NCI-H1048 (cell line): ENCODE results near the gene GNAT1.

Experiments used
- DNase-seq: peaks from one replicate; lab custom pipeline; 2025; lab: John Stamatoyannopoulos, UW

Gene GNAT1

DNA sequence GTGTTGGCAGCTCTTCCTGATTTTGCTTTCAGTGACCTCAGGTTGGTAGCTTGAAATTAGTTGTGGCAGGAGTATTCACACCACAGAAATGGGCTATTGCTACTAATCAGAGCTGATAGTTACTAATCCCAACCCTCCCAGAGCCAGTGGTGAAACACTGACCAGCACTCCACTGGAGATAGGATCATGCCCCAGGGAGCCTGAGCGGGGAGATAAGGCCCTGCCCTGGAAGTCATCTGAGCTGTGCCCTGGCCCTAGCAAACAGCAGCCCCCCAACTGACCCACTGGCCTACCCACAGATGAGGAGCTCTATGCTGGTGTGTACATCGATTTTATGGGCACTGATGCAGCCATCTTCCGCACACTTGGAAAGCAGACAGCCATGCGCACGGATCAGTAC is 9.4 kb upstream of the GNAT1 start:
- no peak for DNase-seq

DNA sequence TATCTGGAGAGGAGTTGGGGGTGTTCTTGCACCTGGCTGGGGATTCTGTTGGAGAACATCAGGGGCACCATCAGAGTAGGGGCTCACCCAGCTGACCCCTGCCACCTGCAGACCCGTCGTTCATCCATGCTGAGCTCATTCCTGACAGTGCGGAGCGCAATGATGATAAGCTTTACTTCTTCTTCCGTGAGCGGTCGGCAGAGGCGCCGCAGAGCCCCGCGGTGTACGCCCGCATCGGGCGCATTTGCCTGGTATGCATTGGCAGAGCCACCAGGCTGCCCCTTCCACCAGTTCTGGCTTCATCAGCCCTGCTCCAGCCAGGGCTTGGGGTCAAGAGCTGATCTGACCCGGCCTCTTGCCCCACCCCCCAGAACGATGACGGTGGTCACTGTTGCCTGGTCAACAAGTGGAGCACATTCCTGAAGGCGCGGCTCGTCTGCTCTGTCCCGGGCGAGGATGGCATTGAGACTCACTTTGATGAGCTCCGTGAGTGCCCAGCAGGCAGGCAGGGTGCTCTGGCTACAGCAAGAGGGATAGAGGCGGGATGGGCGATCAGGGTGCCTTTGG is 8.8 kb upstream of the GNAT1 start:
- DNase-seq: no peak

GRCh38 chr3:50183755-50184154 is 7.7 kb upstream of the GNAT1 start:
- DNase-seq: no peak

DNA sequence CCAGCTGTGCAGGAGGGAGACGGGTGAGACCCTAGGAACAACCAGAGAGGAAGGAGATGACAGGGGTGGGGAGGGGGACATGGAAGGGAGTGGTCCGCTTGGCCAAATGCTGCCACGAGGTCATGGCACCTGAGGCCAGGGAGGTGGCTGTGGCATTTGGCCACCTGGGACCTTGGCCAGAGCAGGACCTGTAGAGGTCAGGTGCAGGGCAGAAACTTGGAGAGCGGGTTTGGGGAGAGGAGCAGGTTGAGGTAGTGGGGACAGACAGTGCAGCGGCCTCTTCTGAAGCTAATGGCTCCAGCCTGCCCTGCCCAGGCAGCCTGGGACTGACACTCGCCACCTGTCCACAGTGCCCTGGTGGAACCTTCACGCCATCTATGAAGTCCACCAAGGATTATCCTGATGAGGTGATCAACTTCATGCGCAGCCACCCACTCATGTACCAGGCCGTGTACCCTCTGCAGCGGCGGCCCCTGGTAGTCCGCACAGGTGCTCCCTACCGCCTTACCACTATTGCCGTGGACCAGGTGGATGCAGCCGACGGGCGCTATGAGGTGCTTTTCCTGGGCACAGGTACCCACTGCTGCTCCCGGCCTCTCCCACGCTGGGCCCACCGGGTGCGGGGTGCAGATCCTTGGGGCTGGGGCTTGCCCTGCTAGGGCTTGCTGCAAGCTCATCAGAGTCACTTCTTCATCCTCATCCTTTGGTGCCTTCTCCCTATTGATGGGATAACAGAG is 7.0 kb upstream of the GNAT1 start:
- DNase-seq: no peak

DNA sequence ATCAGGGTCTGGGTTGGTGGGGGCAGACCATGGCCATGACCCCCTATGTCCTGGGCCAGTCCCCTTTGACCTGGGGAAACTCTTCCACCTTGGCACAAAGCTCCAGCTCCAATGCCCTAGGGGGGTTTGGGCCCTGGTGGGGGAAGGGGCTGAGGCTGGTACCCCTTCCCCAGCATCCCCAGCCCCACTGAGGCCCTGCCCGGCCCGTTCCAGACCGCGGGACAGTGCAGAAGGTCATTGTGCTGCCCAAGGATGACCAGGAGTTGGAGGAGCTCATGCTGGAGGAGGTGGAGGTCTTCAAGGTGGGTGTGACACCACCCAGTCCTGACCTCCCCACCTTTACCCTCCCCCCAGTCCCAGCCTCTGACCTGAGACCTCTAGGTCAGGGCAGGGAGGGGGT is 6.2 kb upstream of the GNAT1 start:
- DNase-seq: no peak

DNA sequence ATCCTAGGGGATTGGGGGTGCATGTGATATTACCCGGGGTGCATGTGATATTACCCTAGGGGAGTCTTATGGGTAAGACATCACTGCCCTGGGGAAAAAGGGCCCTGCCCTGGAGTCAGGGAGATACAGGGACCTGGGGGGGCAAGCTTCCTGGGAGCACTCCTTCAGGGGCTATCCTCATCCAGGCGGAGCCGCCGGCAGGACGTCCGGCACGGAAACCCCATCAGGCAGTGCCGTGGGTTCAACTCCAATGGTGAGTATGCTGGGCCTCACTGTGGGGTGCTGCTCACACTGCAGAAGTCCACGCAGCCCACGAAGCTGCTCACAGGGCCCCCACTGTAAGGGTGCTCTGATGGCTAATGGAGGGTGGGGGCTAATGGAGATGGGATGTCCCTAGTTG is 5.3 kb upstream of the GNAT1 start:
- no peak for DNase-seq

GRCh38 chr3:50187750-50188149 is 3.7 kb upstream of the GNAT1 start:
- no peak for DNase-seq

DNA sequence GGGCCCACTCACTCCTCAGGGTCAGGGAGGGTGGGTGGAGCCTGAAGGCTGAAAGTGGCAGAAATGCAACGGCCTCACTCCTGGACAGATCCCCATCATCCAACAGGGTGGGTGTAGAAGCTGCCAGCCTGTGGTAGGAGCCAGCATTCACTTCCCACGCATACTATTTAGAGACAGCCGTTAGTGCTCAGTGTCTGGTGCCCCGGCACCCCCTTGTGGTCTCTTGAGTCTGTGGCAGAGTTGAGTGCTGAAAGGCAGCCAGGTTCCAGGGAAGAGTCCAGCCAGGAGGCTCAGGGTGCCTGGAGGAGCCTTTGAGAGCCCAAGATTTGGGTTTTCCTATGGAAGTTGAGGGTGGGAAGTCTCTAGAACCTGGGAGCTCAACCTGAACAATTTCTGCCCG is 2.1 kb upstream of the GNAT1 start:
- DNase-seq: no peak

GRCh38 chr3:50189989-50190388 is 1.4 kb upstream of the GNAT1 start:
- DNase-seq: no peak

DNA sequence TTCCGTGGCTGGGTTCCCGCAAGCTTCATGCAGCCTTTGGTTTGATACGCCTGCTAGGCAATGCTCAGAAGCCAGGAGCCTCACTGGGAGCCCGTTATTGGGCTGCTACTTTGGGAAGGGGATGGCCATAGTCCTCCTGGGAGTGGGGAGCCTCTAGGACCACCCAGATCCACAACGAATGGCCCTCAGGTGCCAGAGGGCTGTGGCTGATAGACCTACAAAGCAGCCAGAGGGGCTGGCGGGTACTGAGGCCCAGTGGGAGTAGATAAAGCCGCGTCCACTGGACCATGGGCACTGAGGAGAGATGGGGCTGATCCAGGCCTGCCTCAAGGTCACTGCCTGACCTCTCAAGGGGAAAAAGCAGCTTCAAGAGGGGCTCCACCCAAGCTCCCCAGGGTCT is 714 bp downstream of the GNAT1 start:
- no peak for DNase-seq

DNA sequence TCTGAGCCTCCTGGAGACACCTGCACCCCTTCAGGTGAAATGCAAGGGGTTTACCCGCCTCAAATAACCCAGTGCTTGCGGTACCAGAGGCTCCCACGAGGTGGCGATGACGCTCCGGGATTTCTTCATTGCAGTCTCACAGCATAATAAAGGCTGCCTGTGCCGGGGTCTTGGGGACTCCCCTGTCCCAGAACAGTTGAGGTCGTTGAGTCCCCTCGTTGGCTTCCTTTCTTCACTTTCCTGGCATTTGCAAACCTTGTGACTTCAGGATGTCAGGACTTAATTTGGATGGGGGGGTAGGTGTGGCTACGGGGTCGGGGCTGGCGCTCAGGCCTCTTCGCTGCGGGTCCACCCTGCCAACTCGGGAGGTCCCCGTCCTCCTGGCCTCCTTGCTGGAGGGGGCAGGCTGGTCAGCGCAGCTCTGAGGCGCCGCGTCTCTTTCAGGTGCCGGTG is 1.3 kb downstream of the GNAT1 start:
- DNase-seq: no peak

DNA sequence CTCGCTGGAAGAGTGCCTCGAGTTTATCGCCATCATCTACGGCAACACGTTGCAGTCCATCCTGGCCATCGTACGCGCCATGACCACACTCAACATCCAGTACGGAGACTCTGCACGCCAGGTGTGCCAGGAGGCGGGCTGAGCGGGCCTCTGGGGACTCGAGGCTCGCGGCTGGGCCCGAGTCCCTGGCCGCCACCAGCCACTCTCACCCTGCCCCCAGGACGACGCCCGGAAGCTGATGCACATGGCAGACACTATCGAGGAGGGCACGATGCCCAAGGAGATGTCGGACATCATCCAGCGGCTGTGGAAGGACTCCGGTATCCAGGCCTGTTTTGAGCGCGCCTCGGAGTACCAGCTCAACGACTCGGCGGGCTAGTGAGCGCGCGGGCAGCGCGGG is 1.9 kb downstream of the GNAT1 start:
- DNase-seq: no peak

DNA sequence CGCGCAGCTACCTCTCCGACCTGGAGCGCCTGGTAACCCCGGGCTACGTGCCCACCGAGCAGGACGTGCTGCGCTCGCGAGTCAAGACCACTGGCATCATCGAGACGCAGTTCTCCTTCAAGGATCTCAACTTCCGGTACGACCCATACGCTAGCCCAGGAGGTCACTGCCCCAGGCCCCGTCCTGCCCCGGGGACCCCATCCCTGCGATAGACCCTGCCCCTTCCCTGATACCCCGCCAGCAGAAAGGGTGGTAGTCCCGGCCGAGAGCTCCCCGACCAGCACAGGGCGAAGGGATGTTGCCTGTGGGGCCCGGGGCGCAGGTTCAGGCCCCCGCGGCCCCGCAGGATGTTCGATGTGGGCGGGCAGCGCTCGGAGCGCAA is 2.3 kb downstream of the GNAT1 start:
- DNase-seq: no peak

- DNase-seq: no peak
Observed at GRCh38 chr3:50194128-50194902, 2.9 kb downstream of the GNAT1 start.

DNA sequence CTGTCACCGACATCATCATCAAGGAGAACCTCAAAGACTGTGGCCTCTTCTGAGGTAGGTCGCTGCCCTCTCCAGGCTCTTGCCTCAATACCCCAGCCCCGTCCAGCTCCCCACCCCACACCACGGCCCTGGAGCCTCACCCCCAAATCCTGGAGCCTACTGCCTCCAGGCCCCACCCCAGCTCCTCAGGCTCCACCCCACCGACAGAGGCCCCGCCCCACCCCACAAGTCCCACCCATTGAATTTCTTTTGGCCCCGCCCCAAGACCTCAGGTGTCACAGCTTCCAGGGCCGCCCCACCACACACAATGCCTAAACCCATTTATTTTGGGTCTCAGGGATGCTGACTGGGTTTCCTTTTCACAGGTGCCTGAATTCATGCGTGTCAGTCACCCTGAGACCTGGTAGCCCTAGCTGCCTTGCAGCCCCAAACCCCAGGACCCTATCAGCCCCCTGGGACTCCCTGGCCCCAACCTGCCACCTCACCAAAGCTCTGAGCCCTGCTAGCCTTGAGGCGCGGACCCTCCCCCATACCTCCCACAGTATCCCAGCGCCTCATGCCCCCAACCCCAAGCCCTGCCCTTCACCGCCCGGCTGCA is 3.6 kb downstream of the GNAT1 start:
- no peak for DNase-seq

DNA sequence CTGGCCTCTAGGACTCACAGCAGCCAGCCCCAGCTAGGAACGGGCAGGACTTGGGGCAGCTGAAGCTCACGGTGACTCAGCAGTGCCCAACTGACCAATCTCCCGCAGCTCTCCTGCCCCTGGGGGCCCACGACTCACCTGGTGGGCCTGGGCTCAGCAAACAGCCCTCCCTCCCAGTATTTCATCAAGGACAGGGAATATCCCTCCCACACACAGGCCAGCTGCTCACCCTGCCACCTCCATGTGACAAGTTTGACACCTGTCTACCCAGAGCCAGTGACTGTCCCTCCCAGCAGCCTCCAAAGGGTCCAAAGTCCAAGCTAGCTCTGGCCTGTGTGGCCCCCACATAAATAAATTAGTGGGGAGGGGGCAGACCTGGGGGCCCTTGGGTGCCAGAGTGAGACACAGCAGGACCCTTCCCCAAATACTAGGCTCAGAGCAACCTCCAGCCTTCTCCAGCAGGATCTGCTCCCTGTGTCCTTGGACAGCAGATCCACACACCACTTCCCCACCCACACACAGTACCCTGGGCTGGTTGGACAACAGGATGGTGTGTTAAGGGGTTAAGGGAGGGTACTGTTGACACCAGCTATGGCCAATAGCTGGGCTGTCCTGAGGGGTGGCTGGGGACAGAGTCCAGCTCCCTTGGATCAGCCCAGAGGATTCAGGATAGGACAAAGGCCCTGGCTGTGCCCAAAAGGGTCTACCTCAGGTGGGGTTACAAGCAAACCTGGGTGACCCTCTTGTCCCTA is 4.3 kb downstream of the GNAT1 start:
- DNase-seq: no peak

DNA sequence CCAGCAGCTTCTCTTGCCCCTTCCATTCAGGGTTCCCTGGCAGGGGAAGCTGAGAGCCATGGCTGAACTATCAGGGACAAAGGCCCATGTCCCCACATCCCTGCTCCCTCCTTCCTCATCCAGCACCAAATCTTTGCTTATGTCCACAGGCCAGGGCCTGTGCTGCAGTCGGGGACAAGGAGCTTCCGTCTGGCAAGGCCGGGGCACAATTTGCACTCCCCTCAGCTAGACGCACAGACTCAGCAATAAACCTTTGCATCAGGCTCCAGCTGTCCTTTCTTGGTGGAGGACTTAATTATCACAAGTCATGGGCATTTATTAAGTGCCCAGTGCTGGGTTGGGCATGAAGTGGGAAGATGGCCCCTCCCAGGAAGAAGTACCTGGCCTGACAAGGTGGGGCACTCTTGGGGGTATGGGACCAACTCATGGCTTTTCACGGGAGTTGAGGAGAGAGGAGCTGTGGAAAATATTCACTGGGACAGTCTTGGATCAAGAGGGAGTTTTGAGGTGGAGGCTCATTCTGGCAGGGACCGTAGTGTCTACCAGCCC is 4.9 kb downstream of the GNAT1 start:
- no peak for DNase-seq

GRCh38 chr3:50201573-50202315 is 10.3 kb downstream of the GNAT1 start:
- DNase-seq: no peak

DNA sequence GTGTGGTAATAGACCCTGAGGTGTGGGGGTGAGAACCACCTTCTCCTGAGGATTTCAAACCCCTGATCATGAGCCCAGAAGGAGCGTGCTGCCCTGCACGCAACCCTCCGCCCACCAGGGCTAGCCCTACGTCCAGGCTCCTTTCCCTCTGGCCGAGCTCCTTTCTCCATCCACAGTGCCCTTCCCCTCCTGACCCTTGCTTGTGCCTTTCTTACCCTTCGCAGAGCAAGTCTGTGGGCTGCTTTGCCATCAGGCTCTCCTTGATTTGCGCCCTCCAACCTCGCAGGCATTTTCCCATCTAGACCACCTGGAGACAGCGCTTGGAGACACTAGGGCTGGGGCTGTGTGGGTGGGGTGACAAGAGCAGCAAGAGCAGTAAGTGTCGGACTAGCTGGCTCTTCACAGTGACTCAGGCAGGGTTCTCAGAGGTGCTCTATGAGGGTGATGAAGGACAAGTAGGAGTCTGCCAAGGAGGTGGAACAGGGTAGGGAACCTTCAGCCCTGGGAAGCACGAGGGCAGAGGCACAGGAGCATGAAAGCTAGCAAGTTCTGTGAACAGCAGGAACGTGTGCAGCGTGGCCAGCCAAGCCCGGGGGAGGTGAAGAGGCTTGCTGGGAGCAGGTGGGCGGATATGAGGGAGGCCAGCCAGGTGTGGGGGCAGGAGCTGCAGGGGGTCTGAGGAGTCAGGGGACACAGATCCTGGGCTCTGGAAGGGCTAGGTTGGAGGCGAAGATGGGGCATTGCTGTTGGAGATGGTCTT is 11.1 kb downstream of the GNAT1 start:
- DNase-seq: no peak

- DNase-seq: no peak
Observed at GRCh38 chr3:50203113-50203808, 11.9 kb downstream of the GNAT1 start.
